ENCODE measurements around the gene FMNL1.

- TF ChIP-seq CTCF (IDR thresholded peaks at IDR 0.05): no peak
- TF ChIP-seq EZH2 (IDR thresholded peaks at IDR 0.05): no peak
- TF ChIP-seq EZH2phosphoT487 (IDR thresholded peaks at IDR 0.05): no peak
Observed at GRCh38 chr17:45260204-45260783, 38.6 kb downstream of the FMNL1 start.

Measured in neural progenitor cell (in vitro differentiated cells).